IPS DF 19.7 (cell line): ENCODE measurements around the gene SPDYE2B.
"Not testable (repeated sequence)": the region's sequence is repeated elsewhere in the genome, so short reads cannot be mapped to it uniquely, and the experiment has no call there.

ENCODE experiments used
- DNase-seq: peaks from one replicate; pipeline ENCODE4 v3.0.0-alpha.2; 2013; ENCODE audit warnings: low read depth, low spot score

The SPDYE2B gene, protein sequence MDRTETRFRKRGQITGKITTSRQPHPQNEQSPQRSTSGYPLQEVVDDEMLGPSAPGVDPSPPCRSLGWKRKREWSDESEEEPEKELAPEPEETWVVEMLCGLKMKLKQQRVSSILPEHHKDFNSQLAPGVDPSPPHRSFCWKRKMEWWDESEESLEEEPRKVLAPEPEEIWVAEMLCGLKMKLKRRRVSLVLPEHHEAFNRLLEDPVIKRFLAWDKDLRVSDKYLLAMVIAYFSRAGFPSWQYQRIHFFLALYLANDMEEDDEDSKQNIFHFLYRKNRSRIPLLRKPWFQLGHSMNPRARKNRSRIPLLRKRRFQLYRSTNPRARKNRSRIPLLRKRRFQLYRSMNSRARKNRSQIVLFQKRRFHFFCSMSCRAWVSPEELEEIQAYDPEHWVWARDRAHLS

DNA sequence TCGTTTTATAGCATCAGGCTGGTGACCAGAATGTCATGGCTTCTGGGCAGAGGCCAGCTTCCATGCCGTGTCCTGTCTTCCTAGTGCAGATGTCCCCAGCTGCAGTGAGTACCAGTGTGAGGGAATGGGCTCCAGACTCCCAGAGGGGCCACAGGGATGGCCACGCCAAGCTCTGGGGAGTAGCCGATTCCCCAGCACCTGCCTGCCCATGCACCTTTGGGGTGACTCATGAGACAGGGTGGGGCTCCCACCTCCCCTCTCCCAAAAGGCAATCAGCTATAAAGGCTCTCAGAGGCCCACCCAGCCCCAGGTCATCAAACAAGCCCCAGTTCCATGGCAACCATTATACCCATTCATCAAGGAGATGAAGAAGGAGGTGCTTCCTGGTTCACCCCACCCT, at the start of gene SPDYE2B:
Gene SPDYE2B, plus strand, starts transcription at position 396 of the 400 bp plus-strand sequence. CDS start 2,030 bp downstream, outside the sequence.
- not testable (repeated sequence) for DNase-seq

GRCh38 chr7:102602317-102602716, 47.8 kb upstream of the SPDYE2B start:
- not testable (repeated sequence) for DNase-seq

- not testable (repeated sequence) for DNase-seq
Observed at GRCh38 chr7:102604431-102605145, 45.5 kb upstream of the SPDYE2B start.

DNA sequence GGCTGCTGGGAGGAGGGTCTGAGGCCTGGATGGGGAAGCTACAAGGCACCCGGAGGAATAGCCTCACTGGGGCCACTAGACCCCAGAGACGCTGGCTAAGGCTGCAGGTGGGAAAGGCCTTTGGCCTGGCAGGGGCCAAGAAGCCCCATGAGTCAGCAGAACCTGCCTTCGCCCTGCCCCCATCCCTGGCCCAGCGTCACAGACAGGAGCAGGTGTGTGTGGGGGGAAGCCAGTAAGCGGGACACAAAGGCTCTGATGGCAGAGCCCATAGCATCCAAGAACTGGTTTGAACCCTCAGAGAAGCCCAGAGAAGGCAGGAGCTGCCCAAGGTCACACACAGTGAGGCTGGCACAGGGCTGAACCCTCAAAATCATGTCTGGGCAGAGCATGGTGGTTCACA, 43.3 kb upstream of the SPDYE2B start:
- not testable (repeated sequence) for DNase-seq

DNA sequence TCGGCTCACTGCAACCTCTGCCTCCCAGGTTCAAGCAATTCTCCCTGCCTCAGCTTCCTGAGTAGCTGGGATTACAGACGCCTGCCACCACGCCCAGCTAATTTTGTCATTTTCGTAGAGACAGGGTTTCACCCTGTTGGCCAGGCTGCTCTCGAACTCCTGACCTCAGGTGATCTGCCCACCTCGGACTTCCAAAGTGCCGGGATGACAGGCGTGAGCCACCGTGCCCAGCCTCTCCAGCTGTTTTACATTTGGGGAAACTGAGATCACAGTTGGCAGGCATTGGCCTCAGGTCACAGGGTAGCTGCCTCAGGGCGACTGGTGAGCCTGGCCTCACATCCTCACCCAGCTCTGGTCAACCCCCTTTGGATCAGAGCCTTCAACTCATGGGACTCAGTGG, 40.4 kb upstream of the SPDYE2B start:
- DNase-seq = not testable (repeated sequence)

DNA sequence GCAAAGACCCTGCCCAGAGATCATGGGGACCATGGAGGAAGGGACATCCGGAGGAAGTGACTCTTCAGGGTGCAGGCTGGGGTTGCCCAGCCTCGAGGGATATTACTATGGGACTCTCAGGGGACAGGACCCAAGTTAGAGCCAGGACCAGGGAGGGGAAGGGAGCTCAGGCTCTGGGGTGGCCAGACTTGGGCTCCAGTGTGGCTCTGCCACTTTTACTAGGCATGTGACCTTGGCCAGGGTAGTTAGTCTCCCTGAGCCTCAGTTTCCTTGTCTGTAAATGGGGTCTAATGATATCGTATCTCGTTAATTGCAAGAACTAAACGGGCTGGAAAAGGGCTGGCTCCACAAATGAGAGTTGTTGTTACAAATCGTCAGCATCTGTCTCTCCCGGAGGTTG, 39.7 kb upstream of the SPDYE2B start:
- not testable (repeated sequence) for DNase-seq

- not testable (repeated sequence) for DNase-seq
Observed at GRCh38 chr7:102611013-102611674, 39.0 kb upstream of the SPDYE2B start.

GRCh38 chr7:102611675-102612325, 38.3 kb upstream of the SPDYE2B start:
- not testable (repeated sequence) for DNase-seq

DNA sequence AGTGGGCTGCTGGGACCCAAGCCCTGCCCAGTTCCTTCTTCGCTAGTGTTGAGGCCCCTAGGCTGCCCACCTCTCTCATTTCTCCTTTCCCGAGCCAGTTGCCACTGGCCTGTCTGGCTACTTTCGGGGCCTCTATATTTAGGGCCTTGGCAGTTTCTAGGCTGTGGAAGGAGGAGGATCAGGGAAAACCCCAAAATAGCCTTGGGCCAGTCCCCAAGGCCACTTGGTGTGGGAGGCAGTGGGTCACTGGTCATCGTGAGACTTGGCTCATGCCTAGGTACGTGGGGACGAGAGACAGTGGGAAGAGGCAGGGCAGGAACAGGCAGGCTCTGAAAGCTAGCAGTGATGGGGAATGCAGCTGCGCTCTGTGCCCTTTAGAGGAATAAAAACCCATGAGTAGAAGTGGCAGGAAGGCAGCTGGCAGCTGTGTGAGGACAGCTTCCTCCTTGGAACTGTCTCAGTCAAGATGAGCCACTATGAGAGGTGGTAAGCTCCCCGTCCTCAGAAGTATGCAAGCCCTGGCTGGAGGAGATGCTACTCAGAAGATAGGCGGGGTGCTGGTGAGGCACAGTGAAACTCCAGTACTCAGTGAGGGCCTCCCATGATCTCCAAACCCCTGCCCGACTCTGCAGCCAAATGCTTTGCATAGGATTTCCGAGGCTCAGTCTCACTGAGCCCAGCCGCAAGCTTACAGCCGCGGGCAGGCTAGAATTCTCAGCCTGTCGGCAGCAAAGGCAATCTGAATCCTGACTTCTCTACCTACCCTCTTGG, 36.4 kb upstream of the SPDYE2B start:
- DNase-seq = not testable (repeated sequence)

GRCh38 chr7:102614346-102614697, 35.8 kb upstream of the SPDYE2B start:
- not testable (repeated sequence) for DNase-seq

GRCh38 chr7:102614873-102615272, 35.2 kb upstream of the SPDYE2B start:
- not testable (repeated sequence) for DNase-seq

- not testable (repeated sequence) for DNase-seq
Observed at GRCh38 chr7:102615930-102616329, 34.2 kb upstream of the SPDYE2B start.

DNA sequence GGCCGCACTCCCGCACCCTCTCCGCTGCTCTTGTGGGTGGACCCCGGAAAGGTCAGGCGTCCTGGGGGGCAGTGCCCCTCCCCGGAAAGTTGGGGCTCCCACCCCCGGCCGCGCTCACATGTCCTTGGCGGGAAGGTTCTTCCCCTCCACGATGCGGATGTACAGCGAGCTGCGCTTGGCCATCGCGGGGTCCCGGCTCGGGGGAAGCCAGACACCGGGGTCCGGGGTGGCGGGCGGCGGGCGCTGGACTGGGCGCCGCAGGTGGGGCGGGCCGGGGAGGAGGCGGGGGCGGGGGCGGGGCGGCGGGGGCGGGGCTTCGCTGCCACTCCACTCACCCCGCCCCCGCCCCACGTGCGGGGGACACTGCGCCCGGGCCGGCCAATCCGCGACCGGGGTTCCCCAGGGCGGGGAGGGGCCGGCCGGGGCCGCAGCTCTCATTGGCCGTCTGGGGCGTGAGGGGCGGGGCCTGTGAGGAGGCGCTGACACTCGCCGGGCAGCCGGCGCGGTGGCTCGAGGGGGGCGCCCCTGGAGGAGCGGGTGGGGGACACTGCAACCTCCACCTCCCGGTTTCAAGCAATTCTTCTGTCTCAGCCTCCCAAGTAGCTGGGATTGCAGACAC, 33.5 kb upstream of the SPDYE2B start, which contains the start of gene RASA4:
Gene RASA4, minus strand, starts transcription at position 250 of the 619 bp plus-strand sequence. Its CDS starts 67 bp downstream, at position 183.
- not testable (repeated sequence) for DNase-seq

DNA sequence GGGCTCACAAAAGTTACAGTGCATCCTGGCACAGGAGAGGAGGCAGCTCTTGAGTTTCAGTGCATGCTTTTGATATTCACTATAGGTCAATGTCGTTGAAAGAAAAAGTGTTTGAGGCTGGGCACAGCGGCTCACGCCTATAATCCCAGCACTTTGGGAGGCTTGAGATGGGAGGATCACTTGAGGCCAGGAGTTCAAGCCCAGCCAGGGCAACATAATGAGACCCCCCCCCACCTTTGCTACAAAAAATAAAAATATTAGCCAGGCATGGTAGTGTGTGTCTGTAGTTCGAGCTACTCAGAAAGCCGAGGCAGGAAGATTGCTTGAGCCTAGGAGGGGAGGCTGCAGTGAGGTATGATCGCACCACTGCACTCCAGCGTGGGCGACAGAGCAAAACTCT, 32.0 kb upstream of the SPDYE2B start:
- not testable (repeated sequence) for DNase-seq

DNA sequence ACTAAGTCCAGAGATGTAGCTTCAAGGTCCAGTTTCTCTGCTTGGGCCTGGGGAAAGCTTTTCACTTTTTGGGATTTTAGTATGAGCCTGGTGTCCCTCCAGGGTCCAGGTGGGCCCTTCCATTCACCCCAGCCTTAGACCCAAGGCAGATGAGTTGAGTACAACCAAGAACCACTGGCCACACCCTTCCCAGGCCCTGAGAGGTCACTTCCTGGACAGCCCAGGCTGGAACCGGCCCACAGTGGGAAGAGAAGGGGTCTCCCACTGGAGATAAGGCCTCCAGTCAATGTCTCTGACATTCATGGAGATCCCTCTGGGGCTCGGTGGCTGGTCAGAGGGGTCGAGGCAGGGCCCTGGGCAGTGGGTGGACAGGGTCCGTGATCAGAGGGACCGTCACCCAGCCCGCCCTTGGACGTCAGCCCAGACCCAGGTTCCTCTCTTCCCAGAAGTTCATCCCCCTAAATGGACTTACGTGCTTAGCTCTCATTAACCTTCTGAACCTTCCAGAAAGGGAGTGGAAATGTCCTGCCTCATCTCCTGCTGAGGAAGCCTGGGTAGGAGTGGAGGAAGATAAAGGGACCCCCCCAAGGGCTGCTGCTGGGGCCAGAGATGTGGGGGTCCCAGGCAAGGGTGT, 22.7 kb upstream of the SPDYE2B start:
- DNase-seq = not testable (repeated sequence)

- not testable (repeated sequence) for DNase-seq
Observed at GRCh38 chr7:102630622-102631021, 19.5 kb upstream of the SPDYE2B start.

- not testable (repeated sequence) for DNase-seq
Observed at GRCh38 chr7:102634299-102634698, 15.8 kb upstream of the SPDYE2B start.

GRCh38 chr7:102635354-102635753, 14.8 kb upstream of the SPDYE2B start:
- not testable (repeated sequence) for DNase-seq

GRCh38 chr7:102636956-102637355, 13.2 kb upstream of the SPDYE2B start:
- DNase-seq = not testable (repeated sequence)

DNA sequence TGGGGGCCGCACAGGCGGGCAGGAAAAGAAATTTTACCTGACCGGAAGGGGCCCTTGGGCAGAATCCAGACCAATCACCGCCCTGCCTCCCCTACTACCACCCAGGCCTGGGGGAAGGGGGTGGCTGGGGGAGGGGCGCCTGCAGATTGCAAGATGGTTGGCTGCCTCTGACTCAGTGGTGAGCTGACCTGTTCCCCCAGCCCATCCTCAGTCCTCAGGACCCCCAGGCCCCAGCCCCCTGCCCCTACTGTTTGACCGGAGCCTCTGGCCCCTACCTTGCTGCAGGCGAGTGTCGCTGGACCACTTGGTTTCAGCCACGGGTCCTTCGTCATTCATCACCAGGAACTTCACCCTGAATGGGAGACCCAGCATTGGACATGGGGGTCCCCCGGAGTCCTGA, 11.3 kb upstream of the SPDYE2B start:
- DNase-seq = not testable (repeated sequence)
